Stimulated activated CD4-positive, alpha-beta T cell treated with anti-CD3 and anti-CD28 coated beads, Interleukin-2, amount 100 ng/mL, for 48 hours (primary cell): ENCODE results near the gene PSMA7.

ENCODE experiments used
- DNase-seq, 2 donors: peaks; one replicate each; pipeline ENCODE4 v3.0.0-alpha.2; 2020

PSMA7 gene

DNA sequence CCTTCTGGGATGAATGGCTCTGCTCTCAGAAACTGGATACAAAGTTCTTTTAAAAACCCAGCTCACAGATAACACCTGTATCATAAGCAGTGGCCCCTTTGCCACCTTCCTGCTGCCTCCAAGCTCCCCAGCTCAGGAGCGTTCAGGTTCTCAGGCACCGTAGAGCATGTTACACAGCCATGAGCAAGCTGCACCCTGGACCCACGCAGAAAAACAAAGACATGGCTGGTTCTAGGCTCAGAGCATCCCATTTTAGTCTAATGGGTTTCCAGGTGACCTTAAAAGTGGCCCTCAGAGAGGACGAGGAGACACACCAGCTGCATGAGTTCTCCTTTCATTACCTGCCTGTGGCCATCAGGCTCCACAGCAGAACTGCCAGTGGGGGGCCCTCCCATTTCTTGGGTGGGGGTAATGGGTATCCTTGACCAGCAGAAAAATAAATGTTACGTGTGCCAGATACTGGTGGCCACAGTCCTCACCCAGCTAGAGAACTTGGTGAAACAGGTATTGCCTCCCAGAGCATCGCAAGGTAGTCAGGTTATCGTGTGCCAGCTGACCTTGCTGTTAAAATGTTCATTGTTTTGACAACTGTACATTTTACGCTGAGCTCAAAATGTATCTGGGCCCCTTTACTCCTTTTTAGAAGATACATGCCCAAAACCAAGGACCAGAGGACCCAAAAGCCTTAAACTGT lies 7.5 kb downstream of the PSMA7 start:
- DNase-seq = no peak

DNA sequence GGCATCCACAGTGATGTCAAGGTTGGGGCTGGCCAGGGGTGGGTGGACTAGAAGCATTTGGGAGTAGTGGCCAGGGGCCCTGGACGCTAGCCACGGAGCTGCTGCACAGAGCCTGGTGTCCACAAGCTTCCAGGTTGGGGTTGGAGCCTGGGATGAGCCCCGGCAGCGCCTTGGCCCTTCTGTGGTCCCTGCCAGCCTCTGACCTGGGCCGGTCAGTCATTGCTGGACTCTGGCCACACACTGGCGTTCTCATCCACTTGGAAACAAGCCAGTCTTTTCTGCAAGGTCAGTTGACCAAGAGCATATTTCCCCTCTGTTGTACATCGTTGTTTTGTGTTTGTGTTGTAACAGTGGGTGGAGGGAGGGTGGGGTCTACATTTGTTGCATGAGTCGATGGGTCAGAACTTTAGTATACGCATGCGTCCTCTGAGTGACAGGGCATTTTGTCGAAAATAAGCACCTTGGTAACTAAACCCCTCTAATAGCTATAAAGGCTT lies 8.4 kb downstream of the PSMA7 start:
- no peak for DNase-seq

DNA sequence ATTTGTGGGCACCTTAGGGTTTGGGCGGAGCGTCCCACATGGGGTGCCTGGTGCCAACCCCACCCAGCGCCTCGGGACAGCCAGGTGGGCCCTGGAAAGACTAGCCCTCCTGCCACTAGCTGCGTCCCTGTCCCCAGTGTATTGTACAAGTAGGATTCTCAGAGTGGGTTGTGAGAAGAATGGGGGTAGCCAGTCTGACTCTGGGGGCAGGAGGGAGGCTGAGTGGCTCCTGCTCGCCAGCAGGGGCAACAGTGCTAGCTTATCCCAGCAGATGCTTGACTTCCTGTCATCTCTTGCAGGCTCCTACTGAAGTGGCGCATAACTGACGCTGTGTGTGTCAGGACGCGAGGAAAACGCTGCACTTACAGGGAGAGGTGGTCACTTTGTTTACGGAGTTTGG lies 9.3 kb downstream of the PSMA7 start:
- DNase-seq = no peak

DNA sequence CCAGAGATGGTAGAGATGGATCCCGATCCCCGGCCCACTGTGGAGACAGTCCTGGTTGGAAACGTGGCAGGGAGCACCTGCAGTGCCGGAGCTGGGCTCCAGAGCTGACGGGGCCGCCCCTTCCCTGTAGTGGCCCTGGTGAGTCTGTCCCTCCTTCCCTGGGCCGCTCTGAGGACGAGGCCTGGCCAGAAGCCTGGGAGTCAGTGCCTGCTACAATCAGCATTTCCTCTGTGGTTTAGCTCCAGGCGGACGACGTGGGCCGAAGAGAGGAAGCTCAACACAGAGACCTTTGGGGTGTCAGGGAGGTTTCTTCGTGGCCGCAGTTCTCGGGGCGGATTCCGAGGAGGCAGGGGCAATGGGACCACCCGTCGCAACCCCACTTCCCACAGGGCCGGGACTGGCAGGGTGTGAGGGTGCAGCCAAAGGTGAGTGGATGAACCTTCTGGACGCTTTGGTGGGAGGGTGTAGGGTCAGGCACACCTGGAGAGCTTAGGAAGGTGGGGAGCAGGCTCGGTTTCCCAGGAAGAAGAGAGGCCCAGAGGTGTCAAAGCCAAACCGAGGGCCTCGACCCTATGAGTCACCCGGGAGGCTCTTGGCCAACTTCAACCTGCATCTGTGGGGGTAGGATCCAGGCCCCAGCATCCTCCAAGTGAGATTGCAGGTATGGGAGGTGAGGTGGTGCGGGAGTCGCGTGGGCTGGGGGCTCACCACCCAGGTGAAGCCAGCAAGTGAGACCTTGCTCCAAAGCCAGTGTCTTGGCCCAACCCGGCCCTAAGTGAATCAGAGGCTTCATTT lies 9.9 kb downstream of the PSMA7 start:
- DNase-seq = no peak

DNA sequence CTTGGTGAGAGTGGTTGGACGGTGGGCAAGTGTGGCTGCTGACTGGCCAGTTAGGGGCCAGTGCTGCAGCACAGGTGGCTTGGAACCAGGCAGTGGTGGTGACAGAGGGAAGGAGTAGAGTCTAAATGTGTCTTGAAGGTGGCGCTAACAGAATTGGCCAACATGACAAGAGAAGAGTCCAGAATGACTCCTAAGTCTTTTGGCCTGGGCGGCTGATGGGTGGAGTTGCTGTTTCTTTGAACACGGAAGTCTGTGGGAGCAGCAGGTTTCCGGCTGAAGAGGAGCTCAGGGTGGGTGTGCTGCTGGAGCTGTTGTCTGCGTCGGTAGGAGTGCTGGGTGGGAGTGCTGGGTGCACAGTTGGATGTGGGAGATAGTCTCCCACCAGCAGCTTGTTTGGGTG lies 10.8 kb downstream of the PSMA7 start:
- no peak for DNase-seq

DNA sequence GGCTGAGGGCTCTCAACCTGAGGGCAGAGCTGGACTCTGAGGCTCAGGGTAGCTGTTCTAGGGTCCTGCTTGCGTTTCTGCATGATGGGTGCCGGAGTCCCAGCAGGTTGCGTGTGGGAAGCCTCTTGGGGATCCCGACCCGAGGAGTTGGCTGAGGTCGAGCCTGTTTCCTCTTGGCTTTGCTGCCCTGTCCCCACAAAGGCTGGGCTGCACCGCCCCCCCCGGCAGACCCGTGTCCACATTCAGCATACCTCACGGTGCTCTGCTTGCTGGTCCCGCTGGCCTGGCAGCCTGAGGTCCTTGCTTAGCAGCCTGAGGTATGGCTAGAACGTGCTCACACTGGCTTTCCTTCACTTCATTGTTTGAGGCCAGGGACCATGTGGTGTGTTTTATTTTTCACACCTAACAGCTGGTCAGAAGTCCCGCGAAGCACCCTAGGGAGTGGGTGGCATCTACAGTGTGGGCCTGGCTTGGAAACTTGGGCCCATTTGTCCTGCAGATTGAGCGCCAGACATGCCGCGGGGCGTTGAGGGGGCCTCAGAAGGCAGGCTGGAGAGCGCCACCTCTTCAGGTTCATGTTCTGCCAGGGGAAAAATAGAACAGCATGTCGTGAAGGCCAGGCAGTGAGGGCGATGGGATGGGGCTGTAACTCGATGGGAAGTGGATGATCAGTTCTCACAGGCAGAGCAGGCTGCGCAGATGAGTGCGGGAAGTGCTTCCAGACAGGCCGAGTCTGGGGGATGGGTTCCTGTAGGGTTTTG lies 11.5 kb downstream of the PSMA7 start:
- no peak for DNase-seq

DNA sequence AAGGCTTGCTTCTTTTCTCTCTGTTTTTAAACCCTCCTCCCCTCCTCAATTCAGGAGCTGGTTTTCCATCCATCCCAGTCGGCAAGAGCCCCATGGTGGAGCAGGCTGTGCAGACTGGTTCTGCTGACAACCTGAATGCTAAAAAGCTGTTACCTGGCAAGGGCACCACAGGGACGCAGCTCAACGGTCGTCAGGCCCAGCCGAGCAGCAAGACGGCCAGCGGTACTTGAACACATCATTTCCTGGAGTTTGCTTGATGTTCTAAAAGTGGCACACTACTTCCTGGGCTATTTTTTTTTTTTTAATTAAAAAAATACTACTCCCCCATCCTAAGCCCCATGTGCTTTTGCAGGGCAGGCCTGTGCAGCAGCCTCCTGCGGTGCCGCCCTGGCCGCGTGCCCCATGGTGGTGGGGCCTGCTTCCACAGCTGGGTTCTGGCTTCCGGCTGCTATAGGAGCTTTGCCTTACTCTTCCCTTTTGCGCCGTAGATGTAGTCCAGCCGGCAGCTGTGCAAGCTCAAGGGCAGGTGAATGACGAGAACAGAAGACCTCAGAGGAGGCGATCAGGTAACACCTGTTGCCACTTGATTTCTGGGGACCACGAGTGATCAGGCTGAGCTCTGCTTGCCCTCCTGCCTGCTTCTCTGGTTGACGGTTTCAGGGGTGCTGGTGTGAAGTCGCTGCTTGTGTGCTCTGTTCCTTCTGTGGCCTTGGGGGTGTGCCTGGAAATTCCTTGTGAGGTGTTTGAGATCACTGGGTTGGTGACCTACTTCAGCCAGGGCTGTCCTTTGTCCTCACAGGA lies 13.3 kb downstream of the PSMA7 start:
- no peak for DNase-seq

DNA sequence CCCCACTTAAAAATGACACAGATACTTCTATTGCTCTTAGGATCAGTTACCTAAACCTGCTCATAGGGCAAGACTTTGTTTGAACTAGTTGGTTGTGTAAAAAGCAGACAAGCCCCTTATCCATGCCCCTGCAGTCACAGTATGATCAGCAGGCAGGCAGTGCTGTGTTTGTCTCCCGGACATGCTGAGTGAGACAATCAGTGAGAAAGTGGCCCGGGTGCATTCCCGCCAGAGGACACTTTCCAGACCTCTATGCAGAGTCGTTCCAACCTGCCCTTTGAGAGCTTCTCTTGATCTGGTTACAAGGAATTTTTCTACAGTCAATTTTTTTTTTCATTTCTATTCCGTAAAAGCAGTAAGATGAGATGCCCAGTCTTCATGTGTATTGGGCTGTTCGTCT lies 14.7 kb downstream of the PSMA7 start:
- no peak for DNase-seq

DNA sequence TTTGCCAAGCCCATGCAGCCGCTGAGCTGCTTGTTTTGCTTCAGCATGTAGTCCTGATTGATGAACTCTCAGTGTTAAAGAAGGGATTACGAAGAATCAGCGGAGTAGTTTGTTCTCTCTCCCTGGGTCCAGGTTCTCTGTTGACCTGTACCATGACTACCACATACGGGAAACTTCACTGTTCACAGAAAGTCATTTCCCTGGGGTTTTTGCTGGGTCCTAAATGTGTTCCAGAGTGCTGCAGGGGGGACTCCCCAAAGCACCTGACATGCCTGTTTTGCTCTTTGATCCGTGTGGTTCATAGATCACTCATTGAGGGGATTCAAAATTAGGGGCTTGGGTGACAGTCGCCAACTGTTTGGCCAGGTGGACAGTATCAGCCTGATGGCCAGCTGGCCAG lies 15.4 kb downstream of the PSMA7 start:
- DNase-seq = no peak

DNA sequence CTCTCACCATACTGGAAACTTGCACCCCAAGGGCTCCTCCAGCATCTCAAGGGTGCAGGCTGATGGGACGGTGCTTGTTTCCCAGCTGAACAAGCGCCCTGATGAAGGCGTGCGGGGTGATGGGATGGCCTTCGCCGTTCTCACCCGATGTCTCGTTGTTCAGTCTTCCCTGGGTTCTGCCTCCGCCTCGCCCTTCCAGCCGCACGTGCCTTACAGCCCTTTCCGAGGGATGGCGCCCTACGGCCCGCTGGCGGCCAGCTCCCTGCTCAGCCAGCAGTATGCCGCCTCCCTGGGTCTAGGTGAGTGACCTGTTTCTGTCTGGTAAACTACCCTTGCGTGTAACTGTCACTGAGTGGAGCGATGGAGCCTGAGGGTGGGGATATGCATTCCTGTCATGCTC lies 17.1 kb downstream of the PSMA7 start:
- no peak for DNase-seq

DNA sequence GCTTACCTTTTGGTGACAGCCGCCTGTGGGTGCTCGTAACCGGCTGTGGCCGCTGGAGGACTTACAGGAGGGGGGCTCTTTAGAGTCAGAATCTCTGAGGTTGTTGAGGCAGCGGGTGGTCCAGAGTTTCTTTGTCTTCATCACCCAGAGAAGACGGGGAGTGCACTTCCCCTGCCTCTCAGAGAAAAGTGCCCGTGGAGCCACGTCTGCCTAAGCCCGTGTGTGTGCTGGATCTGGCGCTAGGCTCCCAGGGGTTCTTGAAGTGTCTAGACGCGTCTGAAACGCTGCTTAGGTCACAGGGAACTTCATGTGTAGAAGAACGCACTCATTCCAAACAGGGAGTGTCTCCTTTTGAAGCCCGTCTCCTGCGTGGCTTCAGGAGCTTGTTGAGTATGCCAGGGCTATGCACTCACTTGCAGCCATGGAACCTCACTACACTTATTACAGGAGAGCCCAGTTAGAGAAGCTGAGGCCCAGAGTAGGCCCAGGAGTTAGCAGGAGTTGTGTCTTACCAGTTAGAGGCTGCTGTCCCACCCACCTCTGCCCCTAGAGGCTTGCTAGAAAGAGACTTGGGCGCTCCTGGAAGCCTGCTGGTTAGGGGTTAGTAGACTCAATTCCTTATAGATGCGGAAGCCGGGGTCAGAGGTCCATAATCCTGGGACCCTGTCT lies 19.6 kb downstream of the PSMA7 start:
- no peak for DNase-seq

DNA sequence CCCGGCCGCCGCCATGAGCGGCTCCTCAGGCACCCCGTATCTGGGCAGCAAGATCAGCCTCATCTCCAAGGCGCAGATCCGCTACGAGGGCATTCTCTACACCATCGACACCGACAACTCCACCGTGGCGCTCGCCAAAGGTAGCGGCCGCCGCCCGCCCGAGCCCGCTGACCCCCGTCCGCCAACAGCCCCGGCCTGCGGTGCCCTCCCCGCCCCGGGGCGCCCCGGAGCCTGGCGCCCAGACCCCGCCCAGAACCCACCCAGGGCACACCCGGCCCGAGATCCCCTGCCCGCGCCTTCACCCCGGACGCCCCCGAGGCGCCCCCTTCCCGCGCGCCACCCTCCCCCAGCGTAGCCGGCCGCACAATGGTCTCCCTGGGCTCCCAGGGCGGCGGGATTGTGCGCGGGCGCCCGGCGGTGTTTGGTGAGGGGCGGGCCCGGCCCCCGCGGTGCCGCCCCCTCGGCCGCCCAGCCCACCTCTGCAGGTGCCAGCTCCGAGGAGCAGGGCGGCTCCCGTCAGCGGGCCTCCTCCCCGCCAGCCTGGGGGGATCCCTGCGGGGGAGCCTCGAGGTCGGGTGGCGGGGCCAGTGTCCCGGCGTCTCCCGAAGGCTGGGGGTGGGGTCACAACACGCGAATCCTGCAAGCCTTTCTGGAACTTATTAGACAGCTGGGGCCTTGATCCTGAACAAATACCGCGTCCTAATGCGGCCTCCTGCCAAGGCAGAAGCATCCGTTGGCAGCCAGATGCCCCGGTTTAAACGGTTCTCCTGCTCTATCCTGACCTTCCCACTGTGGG lies 20.3 kb downstream of the PSMA7 start:
- no peak for DNase-seq

DNA sequence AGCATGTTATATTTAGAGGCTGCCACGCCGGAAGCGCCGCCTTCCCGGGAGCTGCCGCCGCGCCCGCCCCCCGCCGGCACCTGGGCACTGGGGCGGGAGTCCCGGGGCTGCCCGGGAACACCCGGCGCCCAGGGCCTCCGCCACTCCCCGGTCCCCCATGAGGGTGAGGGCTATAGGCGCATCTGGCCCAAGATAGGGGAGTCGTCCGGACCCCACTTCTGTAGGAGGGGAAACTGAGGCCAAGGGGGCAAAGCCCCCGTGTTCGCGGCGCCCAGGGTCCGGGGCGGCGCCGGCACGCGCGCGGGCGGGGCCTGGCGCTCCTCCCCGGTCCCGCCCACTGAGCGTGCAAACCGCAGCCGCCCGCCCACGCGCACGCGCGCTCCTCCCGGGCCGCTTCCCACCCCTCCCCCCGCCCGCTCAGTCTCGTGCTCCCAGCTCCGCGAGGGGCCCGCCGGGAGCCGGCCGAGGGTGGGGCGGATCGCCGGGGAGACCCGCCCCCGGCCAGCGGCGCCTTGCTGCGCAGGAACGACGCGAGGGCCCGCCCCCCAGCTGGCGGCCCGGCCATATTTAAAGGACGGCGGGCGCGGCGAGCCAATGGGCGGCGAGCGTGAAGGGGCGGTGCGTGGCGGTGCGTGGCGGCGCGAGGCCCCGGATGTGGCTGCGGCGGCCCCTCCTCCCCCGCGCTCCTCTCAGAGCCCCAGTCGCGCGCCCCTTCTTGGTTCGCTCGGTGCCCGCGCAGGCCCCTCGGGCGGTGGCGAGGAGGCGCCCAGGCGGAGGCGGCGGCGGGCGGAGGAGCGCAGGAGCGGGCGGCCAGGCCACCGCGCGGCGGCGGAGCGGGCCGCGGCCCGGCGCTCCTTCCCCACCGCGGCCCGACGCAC lies 21.2 kb downstream of the PSMA7 start, which contains the start of gene LSM14B:
LSM14B (plus strand) TSS at position 700 of the 878 bp plus-strand sequence. CDS start 192 bp downstream, outside the sequence.
- DNase-seq = peak; percentile 96 to 99

DNA sequence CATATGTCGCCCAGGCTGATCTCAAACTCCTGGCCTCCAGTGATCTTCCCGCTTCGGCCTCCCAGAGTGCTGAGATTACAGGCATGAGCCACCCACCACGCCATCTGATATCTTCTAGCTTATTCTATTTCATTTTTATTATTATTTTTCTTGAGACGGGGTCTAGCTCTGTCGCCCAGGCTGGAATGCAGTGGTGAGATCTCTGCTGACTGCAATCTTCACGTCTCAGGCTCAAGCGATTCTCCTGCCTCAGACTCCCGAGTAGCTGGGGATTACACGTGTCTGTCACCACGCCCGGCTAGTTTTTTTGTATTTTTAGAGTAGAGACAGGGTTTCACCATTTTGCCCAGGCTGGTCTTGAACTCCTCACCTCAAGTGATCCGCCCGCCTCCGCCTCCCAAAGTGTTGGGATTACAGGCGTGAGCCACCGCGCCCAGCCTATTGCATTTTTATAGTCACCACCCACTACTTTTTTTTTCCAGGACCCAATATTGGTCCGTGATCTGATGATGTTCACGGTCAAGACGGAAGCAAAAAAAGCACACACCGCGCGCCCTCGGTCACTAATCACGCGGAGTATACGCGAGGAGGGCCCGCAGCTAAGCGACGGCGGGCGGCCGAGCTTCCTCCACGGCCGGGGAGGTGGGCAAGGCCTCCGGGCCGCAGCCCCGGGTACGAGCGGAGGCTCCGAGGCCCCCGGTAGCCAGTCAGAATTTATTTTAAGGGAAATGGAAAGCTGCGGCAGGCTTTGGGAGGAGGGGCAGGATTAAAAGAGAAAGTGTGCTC lies 22.0 kb downstream of the PSMA7 start:
- DNase-seq = no peak

DNA sequence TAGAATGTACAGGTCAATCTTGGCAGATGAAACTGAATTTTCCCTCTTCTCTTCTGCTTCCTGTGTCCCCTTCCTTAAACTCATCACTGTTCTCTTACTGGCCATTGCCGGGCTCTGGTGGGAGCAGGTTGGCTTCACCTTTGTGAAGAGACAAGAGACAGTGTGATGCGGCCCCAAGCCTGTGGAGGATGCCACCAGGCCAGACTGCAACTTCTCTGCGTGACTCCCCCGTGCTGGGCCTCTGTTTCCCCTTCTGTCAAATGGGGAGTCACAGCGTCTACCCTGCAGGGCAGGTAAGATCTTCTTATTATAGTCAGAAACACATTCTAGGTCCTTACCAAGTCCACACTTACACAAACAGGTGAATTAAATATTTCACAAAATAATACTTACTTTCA lies 22.8 kb downstream of the PSMA7 start:
- no peak for DNase-seq

DNA sequence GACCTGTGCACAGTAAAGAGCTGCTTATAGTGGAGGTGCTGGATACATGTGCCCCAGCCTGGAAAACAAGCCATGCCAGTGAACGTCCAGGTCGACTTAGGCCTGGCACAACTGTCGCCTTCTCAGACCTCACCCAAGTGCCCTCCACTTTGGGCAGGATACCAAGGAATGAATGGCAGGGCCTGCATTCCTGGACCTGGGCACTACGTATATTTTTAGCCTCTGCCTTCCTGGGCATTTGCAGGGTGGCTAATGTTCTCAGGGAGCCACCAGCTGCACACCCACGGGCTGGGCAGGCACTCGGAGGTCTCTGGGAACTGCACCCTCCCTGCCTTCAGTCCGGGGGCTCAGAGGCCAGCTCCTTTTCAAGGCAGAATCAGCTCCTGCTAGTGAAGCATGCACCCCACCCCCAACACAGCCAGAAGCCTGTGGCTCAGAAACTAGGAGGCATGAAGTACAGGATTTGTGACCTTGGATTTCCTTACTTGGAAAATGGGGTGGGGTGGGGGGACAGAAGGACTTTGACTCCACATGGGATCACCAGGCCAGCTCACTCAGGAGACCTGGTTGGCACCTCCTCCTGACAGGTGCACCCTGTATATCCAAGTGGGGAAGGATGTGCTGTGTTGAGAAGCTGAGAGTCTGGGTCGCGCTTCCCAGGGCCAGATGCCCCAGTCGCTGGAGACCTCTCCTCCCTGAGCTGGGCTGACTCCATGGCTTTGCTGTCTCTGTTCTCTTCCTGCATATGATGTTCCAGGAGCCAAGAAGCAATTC lies 23.4 kb downstream of the PSMA7 start:
- DNase-seq = no peak

DNA sequence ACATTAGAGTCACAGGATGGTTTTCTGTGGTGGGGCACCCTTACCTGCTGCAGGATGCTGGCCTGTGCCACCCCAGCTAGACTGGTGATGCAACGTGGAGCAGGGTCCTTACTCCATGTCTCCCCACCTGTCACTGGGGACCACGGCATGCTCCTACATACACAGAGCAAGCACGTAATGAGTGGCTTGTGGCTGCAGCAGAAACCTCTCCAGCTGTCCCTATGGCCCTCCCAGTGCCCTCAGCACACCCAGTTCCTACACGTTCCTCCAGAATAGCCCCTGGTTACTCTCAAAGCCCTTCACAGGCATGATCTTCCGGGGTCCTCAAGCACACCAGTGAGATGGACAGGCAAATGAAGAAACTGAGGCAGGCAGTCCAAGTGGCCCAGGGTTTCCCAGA lies 24.1 kb downstream of the PSMA7 start:
- DNase-seq = no peak
